GM12878 (cell line): ENCODE data around the gene BATF3. TPM values are rescaled to one million over a fixed set of nuclear protein-coding genes. Genes with fewer than 3 reads are reported as not detected.

ENCODE experiments used
- ATAC-seq: fragments of 200-7000 bp; cut with Tn5 transposase; 3 replicates; pipeline ENCODE4 v1.9.1; 2020; ENCODE audit warnings: mild to moderate bottlenecking, moderate library complexity
- BruUV-seq: library from RNA; stranded (reverse); fragments of 400-500 nt; replicated peaks from 2 replicates; lab custom pipeline; 2021; lab: Mats Ljungman, UMichigan
- CTCF ChIA-PET: fragments of 300-600 bp; sonication (Branson Sonifier 250); formaldehyde crosslinking; extraction: SDS; loops from one replicate; lab custom pipeline; 2021; ENCODE audit warnings: inconsistent platforms; lab: Yijun Ruan, JAX
- POLR2A ChIA-PET: fragments of 350-600 bp; formaldehyde crosslinking; extraction: SDS; loops from one replicate; lab custom pipeline; 2021; ENCODE audit warnings: inconsistent platforms; lab: Charles Lee
- RAD21 ChIA-PET: fragments of 300-600 bp; sonication (Branson Sonifier 250); formaldehyde crosslinking; loops from one replicate; lab custom pipeline; 2023; ENCODE audit warnings: antibody characterized with exemption; ENCODE audit not compliant: unreplicated experiment; lab: Charles Lee
- SMC1A ChIA-PET: fragments of 300-600 bp; sonication (Branson Sonifier 250); formaldehyde crosslinking; loops from one replicate; lab custom pipeline; 2023; ENCODE audit not compliant: unreplicated experiment, uncharacterized antibody; lab: Charles Lee
- DNase-seq: peaks from one replicate; pipeline ENCODE4 v3.0.0-alpha.2; 2011; ENCODE audit warnings: low read depth, low spot score
- FAIRE-seq: peaks from 3 replicates; lab custom pipeline; 2011; peaks lifted over from hg19 to GRCh38; lab: Jason Lieb, UNC
- H2AFZ ChIP-seq: 2 replicates; pipeline ENCODE4 v1.6.0; 2011; ENCODE audit warnings: low read depth, low read length, control low read depth; ENCODE audit not compliant: control insufficient read depth
- H3K27ac ChIP-seq: 2 replicates; pipeline ENCODE4 v1.5.1; 2011; ENCODE audit warnings: control low read depth; ENCODE audit not compliant: control insufficient read depth, insufficient read depth
- H3K27me3 ChIP-seq, 2 experiments: replicated peaks in 1 of 2; 2 replicates each; pipeline versions ENCODE4 v1.6.0 to v1.6.1; 2011; ENCODE audit warnings: low read length in 1 of 2; ENCODE audit not compliant: control insufficient read depth in 2 of 2, insufficient read depth in 2 of 2
- H3K36me3 ChIP-seq, 2 experiments: 2 replicates each; pipeline ENCODE4 v1.5.1; 2011; ENCODE audit warnings: low read length in 1 of 2; ENCODE audit not compliant: control insufficient read depth in 2 of 2, insufficient read depth in 2 of 2
- H3K4me1 ChIP-seq: 2 replicates; pipeline ENCODE4 v1.6.1; 2011; ENCODE audit warnings: mild to moderate bottlenecking, low read length, moderate library complexity, mixed read lengths; ENCODE audit not compliant: control insufficient read depth, insufficient read depth
- H3K4me2 ChIP-seq: 2 replicates; pipeline ENCODE4 v1.6.0; 2011; ENCODE audit warnings: control low read depth; ENCODE audit not compliant: control insufficient read depth, insufficient read depth
- H3K4me3 ChIP-seq: fragments of 200-600 bp; sonication (generic); 2 replicates; pipeline ENCODE4 v1.5.1; 2016
- H3K79me2 ChIP-seq: 2 replicates; pipeline ENCODE4 v1.6.0; 2011; ENCODE audit warnings: low read length; ENCODE audit not compliant: control insufficient read depth, insufficient read depth
- H3K9ac ChIP-seq: 2 replicates; pipeline ENCODE4 v1.8.0; 2011; ENCODE audit warnings: low read length, control low read depth, mixed read lengths; ENCODE audit not compliant: control insufficient read depth, insufficient read depth
- H3K9me3 ChIP-seq: replicated peaks from 3 replicates; pipeline ENCODE4 v1.5.1; 2011; ENCODE audit warnings: mild to moderate bottlenecking, low read length; ENCODE audit not compliant: control insufficient read depth, insufficient read depth
- H4K20me1 ChIP-seq: 2 replicates; pipeline ENCODE4 v1.6.0; 2011; ENCODE audit not compliant: control insufficient read depth, insufficient read depth
- DPF2 ChIP-seq: fragments of 450-650 bp; IDR thresholded peaks from 2 replicates; pipeline ENCODE4 v1.6.1; 2017; ENCODE audit warnings: mild to moderate bottlenecking
- EP300 ChIP-seq, 2 experiments: fragments of 150-350 bp in 1 of 2; IDR thresholded peaks; 2 replicates each; pipeline ENCODE4 v1.6.1; 2011 to 2012; ENCODE audit warnings: low read depth in 2 of 2, low read length in 2 of 2, borderline replicate concordance in 1 of 2, improper control_type of control experiment in 1 of 2, inconsistent platforms in 1 of 2; ENCODE audit not compliant: control insufficient read depth in 1 of 2
- MYB ChIP-seq: fragments of 150-350 bp; IDR thresholded peaks from 2 replicates; pipeline ENCODE4 v1.6.1; 2014; ENCODE audit warnings: mild to moderate bottlenecking, low read depth, low read length, borderline replicate concordance
- NFYA ChIP-seq: IDR thresholded peaks from 2 replicates; pipeline ENCODE4 v1.6.1; 2011; ENCODE audit warnings: low read depth, mild to moderate bottlenecking, low read length, improper control_type of control experiment, borderline replicate concordance
- NR2C1 ChIP-seq: fragments of 450-650 bp; IDR thresholded peaks from 2 replicates; pipeline ENCODE4 v1.6.1; 2017; ENCODE audit warnings: antibody characterized with exemption, mild to moderate bottlenecking, moderate library complexity
- SIX5 ChIP-seq: IDR thresholded peaks from 2 replicates; pipeline ENCODE4 v1.6.1; 2011; ENCODE audit warnings: mild to moderate bottlenecking, low read depth, low read length, moderate library complexity; ENCODE audit not compliant: severe bottlenecking
- SREBF2 ChIP-seq: IDR thresholded peaks from 2 replicates; pipeline ENCODE4 v1.6.1; 2012; ENCODE audit warnings: mild to moderate bottlenecking, low read length
- STAT3 ChIP-seq: IDR thresholded peaks from 2 replicates; pipeline ENCODE4 v1.6.1; 2011; ENCODE audit warnings: low read depth, low read length, improper control_type of control experiment
- TBL1XR1 ChIP-seq: IDR thresholded peaks from 2 replicates; pipeline ENCODE4 v1.6.1; 2012; ENCODE audit warnings: low read depth, low read length, improper control_type of control experiment
- ZNF274 ChIP-seq: IDR thresholded peaks from one replicate; pipeline ENCODE4 v1.8.0; 2011; ENCODE audit not compliant: insufficient read length, insufficient read depth
- WGBS: methylation state at CpG from one replicate; pipeline ENCODE4 v1.1.6; 2016; ENCODE audit warnings: low lambda C conversion rate; ENCODE audit not compliant: insufficient replicate concordance, insufficient coverage; ENCODE audit errors: missing lambda C conversion rate; 5-methylcytosine and 5-hydroxymethylcytosine counted together
- in situ Hi-C: fragments of 300-500 bp; cut with MboI; formaldehyde crosslinking; loops from 9 replicates; pipeline ENCODE4 v1.14.3; 2018; ENCODE audit warnings: mixed read lengths
- intact Hi-C: fragments of 100-400 bp; cut with micrococcal nuclease; formaldehyde crosslinking; loops from one replicate; pipeline ENCODE4 v1.14.2; 2022; ENCODE audit not compliant: unreplicated experiment
- polyA plus RNA-seq, 11 experiments: library from polyadenylated mRNA; depleted of rRNA in 4 of 11; unstranded in 6 of 11; stranded (reverse) in 5 of 11; fragments of >200 nt; fragmentation: Nextera tagmentation in 4 of 11; fragmentation: Illumina TruSeq in 1 of 11; extraction: Ambion mirVana in 4 of 11; extraction: Trizol in 1 of 11; gene quantifications; 1 replicate in 1 of 11; 2 replicates in 10 of 11; pipeline versions ENCODE4 v1.2.1 to v1.2.3, GENCODE V29; 2011 to 2016; ENCODE audit warnings: inconsistent platforms in 2 of 11, missing spikeins in 2 of 11, low read depth in 1 of 11
- total RNA-seq, 4 experiments: library from RNA; depleted of rRNA in 3 of 4; stranded (reverse); fragments of >200 nt in 3 of 4; fragmentation: Illumina TruSeq in 1 of 4; extraction: Trizol in 1 of 4; gene quantifications; 2 replicates each; pipeline versions ENCODE4 v1.2.1 to v1.2.3, GENCODE V29; 2013 to 2021
- TF ChIP-seq, protein P1 (sequence below): fragments of 450-650 bp; IDR thresholded peaks from 2 replicates; pipeline ENCODE4 v1.6.1; 2016; ENCODE audit warnings: mild to moderate bottlenecking, moderate library complexity, borderline replicate concordance
- TF ChIP-seq, protein P2 (sequence below): fragments of 450-650 bp; IDR thresholded peaks from 2 replicates; pipeline ENCODE4 v1.6.1; 2017; ENCODE audit warnings: mild to moderate bottlenecking

Gene BATF3
- total and polyA plus RNA-seq, 10 of the 15 experiments (the other 5 are each of a cell fraction or from before 2014, with no cell fraction given), result 11.1 to 56.8 (median 30.8) TPM

DNA sequence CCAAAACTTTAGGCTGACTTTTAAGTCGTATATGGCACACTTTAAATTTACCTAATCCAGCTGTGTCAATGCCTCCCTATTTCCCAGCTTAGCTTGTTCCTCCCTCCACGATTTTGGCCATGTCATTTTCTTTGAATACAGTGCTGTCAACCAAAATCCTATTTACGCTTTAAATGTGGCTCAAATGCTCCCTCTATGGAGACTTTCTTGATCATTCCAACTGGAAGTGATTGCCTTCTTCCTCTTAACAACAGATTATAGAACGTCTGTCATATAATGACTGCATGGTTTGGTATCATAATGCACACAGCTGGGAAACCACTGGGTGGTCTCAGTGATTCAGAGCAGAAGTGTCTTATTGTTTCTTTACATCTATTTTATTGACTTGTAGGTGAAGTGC, 18.9 kb upstream of the BATF3 start:
- RAD21 ChIA-PET, result no interaction called here

More for the DNA sequence above, 18.9 kb upstream of the BATF3 start:
- POLR2A ChIA-PET, result interaction anchor here (0.6 to 0.8 kb wide), 2 partner anchors 9 to 53 kb away, joined by 4 to 9 read pairs; no protein-coding TSS in a partner anchor
- Histone ChIP-seq H3K9me3 (no peaks in the 10 kb centered on the region), H3K36me3 (no peaks in the 10 kb centered on the region), H4K20me1 (no peaks in the 10 kb centered on the region), H3K27ac (no peak overlapping the region), H3K9ac (no peak overlapping the region), H3K4me1 (no peaks in the 10 kb centered on the region), H3K4me2 (no peak overlapping the region), H3K27me3 (no peaks in the 10 kb centered on the region), H3K79me2 (no peaks in the 10 kb centered on the region), H3K4me3 (no peak overlapping the region), H2AFZ (no peak overlapping the region)
- in situ Hi-C loops, result no loop called here
- DNase-seq (no peak), ATAC-seq (no peak), FAIRE-seq (peak; percentile 27)
- WGBS, result 59% methylated on average over 4 of the region's 4 CpGs
- CTCF ChIA-PET, result interaction anchor here (1.2 to 1.3 kb wide), 2 partner anchors 37 to 263 kb away, joined by 3 read pairs; no protein-coding TSS in a partner anchor
- BruUV-seq, result no TSS peak
- TF ChIP-seq MYB (no peak), SREBF2 (no peak), ZNF274 (no peak), DPF2 (no peak), SIX5 (no peak), STAT3 (no peak), EP300 (IDR thresholded peaks at IDR 0.05; ENCODE audit: borderline replicate concordance in 1 of 2, control insufficient read depth in 1 of 2, low read depth in 2 of 2, low read length in 2 of 2) (no peak), TBL1XR1 (no peak), NFYA (no peak), NR2C1 (no peak)
- TF ChIP-seq, protein P1, sequence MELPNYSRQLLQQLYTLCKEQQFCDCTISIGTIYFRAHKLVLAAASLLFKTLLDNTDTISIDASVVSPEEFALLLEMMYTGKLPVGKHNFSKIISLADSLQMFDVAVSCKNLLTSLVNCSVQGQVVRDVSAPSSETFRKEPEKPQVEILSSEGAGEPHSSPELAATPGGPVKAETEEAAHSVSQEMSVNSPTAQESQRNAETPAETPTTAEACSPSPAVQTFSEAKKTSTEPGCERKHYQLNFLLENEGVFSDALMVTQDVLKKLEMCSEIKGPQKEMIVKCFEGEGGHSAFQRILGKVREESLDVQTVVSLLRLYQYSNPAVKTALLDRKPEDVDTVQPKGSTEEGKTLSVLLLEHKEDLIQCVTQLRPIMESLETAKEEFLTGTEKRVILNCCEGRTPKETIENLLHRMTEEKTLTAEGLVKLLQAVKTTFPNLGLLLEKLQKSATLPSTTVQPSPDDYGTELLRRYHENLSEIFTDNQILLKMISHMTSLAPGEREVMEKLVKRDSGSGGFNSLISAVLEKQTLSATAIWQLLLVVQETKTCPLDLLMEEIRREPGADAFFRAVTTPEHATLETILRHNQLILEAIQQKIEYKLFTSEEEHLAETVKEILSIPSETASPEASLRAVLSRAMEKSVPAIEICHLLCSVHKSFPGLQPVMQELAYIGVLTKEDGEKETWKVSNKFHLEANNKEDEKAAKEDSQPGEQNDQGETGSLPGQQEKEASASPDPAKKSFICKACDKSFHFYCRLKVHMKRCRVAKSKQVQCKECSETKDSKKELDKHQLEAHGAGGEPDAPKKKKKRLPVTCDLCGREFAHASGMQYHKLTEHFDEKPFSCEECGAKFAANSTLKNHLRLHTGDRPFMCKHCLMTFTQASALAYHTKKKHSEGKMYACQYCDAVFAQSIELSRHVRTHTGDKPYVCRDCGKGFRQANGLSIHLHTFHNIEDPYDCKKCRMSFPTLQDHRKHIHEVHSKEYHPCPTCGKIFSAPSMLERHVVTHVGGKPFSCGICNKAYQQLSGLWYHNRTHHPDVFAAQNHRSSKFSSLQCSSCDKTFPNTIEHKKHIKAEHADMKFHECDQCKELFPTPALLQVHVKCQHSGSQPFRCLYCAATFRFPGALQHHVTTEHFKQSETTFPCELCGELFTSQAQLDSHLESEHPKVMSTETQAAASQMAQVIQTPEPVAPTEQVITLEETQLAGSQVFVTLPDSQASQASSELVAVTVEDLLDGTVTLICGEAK, result no peak
- TF ChIP-seq, protein P2, sequence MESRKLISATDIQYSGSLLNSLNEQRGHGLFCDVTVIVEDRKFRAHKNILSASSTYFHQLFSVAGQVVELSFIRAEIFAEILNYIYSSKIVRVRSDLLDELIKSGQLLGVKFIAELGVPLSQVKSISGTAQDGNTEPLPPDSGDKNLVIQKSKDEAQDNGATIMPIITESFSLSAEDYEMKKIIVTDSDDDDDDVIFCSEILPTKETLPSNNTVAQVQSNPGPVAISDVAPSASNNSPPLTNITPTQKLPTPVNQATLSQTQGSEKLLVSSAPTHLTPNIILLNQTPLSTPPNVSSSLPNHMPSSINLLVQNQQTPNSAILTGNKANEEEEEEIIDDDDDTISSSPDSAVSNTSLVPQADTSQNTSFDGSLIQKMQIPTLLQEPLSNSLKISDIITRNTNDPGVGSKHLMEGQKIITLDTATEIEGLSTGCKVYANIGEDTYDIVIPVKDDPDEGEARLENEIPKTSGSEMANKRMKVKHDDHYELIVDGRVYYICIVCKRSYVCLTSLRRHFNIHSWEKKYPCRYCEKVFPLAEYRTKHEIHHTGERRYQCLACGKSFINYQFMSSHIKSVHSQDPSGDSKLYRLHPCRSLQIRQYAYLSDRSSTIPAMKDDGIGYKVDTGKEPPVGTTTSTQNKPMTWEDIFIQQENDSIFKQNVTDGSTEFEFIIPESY, result no peak
- SMC1A ChIA-PET, result interaction anchor here (1.1 kb wide), 1 partner anchor 17 kb away, joined by 5 read pairs; no protein-coding TSS in a partner anchor
- intact Hi-C loops, result no loop called here
